PFSK-1 (cell line): ENCODE data around the gene XPR1.

Source experiments
- FOXP2 ChIP-seq: optimal IDR thresholded peaks from 2 replicates; pipeline ENCODE3; 2011; ENCODE audit warnings: borderline replicate concordance, control low read depth, inconsistent platforms; ENCODE audit not compliant: insufficient read depth; ENCODE audit errors: extremely low read length, extremely low read depth
- POLR2AphosphoS5 ChIP-seq: IDR thresholded peaks from 2 replicates; pipeline ENCODE4 v1.6.1; 2012; ENCODE audit warnings: low read depth, mild to moderate bottlenecking, control low read depth, low read length, moderate library complexity
- REST ChIP-seq, 2 experiments: IDR thresholded peaks; 2 replicates each; pipeline versions ENCODE4 v1.6.1 to v1.8.0; 2011 to 2012; ENCODE audit warnings: low read depth in 2 of 2, low read length in 2 of 2, control low read depth in 1 of 2, inconsistent platforms in 1 of 2, mild to moderate bottlenecking in 1 of 2, moderate library complexity in 1 of 2; ENCODE audit not compliant: insufficient read depth in 1 of 2
- SIN3A ChIP-seq: IDR thresholded peaks from 2 replicates; pipeline ENCODE4 v1.6.1; 2012; ENCODE audit warnings: mild to moderate bottlenecking, low read length, moderate library complexity, borderline replicate concordance; ENCODE audit not compliant: insufficient read depth
- TAF1 ChIP-seq: IDR thresholded peaks from 2 replicates; pipeline ENCODE4 v1.6.1; 2012; ENCODE audit warnings: low read length, control low read depth, borderline replicate concordance; ENCODE audit not compliant: insufficient read depth

The XPR1 gene

GRCh38 chr1:180598333-180598974 is 33.4 kb upstream of the XPR1 start:
- TF ChIP-seq POLR2AphosphoS5 (no peak), SIN3A (no peak), REST (IDR thresholded peaks at IDR 0.05; ENCODE audit: insufficient read depth in 1 of 2, low read depth in 2 of 2, low read length in 2 of 2) (no peak), FOXP2 (no peak), TAF1 (no peak)

GRCh38 chr1:180600343-180600742 is 31.5 kb upstream of the XPR1 start:
- TF ChIP-seq SIN3A (no peak), REST (IDR thresholded peaks at IDR 0.05; ENCODE audit: insufficient read depth in 1 of 2, low read depth in 2 of 2, low read length in 2 of 2) (no peak), POLR2AphosphoS5 (no peak), TAF1 (no peak), FOXP2 (no peak)

DNA sequence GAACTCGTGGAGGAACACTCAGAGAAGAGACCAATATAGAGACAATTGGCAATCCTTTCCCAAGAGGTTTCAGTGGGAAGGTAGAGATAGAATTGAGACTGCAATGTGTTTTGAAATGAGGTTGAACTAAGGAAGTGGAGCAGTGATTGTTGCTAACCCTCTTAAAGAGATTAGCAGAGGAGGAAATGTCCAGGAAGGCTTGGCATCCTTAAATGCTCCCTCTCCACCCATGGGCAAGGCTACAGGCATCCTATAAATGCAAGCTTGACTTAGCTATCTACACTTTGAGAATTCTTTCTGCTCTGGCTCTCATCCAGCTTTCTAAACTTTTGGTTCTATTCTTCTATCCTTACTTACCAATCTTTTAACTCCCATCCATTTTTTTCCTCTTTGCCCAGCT is 30.3 kb upstream of the XPR1 start:
- TF ChIP-seq REST (IDR thresholded peaks at IDR 0.05; ENCODE audit: insufficient read depth in 1 of 2, low read depth in 2 of 2, low read length in 2 of 2), result no peak
- TF ChIP-seq TAF1, result no peak
- no peak for TF ChIP-seq POLR2AphosphoS5
- TF ChIP-seq SIN3A, result no peak
- no peak for TF ChIP-seq FOXP2

GRCh38 chr1:180603223-180603849 is 28.5 kb upstream of the XPR1 start:
- TF ChIP-seq FOXP2, result no peak
- no peak for TF ChIP-seq SIN3A

DNA sequence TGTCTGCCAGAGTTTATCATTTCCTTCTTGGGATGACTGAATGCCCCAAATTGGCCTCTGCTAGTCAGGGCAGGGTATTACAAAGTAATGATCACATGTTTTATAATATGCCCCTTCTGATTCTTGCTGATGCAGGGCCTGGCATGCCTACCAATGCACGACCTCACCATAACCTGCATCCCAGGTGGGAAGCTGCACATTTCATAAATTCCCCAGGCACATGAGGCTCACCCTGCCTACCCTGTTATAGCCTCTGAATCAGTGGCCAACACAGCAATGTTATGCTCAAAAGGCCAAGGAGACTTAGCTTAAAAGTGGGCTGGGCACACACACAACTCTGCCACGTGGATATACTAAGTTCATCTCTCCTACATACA is 28.0 kb upstream of the XPR1 start:
- TF ChIP-seq REST (IDR thresholded peaks at IDR 0.05; ENCODE audit: insufficient read depth in 1 of 2, low read depth in 2 of 2, low read length in 2 of 2) (no peak), POLR2AphosphoS5 (no peak), TAF1 (no peak)
